DND-41 (cell line): ENCODE results near the gene MRPL1.

Source experiments
- ATAC-seq: fragments of 200-7000 bp; cut with Tn5 transposase; 3 replicates; pipeline ENCODE4 v1.9.1; 2021; ENCODE audit warnings: low read depth; ENCODE audit not compliant: insufficient read depth
- DNase-seq: peaks from one replicate; pipeline ENCODE4 v3.0.0-alpha.2; 2020
- H2AFZ ChIP-seq: 2 replicates; pipeline ENCODE4 v1.6.0; 2012; ENCODE audit warnings: low read depth, low read length
- H3K27ac ChIP-seq: 2 replicates; pipeline ENCODE4 v1.5.1; 2012; ENCODE audit warnings: low read length, inconsistent platforms
- H3K27me3 ChIP-seq: fragments of 200-600 bp; sonication (generic); 2 replicates; pipeline ENCODE4 v1.6.0; 2012; ENCODE audit warnings: low read length, mild to moderate bottlenecking, inconsistent platforms; ENCODE audit not compliant: insufficient read depth, poor library complexity
- H3K36me3 ChIP-seq: 2 replicates; pipeline ENCODE4 v1.5.1; 2012; ENCODE audit warnings: low read length, inconsistent platforms; ENCODE audit not compliant: insufficient read depth
- H3K4me1 ChIP-seq: 2 replicates; pipeline ENCODE4 v1.5.1; 2012; ENCODE audit warnings: mild to moderate bottlenecking, low read length; ENCODE audit not compliant: insufficient read depth
- H3K4me2 ChIP-seq: 2 replicates; pipeline ENCODE4 v1.6.0; 2012; ENCODE audit warnings: mild to moderate bottlenecking, moderate library complexity, low read length, inconsistent platforms; ENCODE audit not compliant: insufficient read depth
- H3K4me3 ChIP-seq, 2 experiments: fragments of 200-600 bp in 1 of 2; shearing (Covaris generic) in 1 of 2; 2 replicates each; pipeline ENCODE4 v1.5.1; 2012 to 2016; ENCODE audit warnings: inconsistent platforms in 2 of 2, low read length in 2 of 2, mild to moderate bottlenecking in 2 of 2, low read depth in 1 of 2, moderate library complexity in 1 of 2
- H3K79me2 ChIP-seq: 2 replicates; pipeline ENCODE4 v1.6.0; 2012; ENCODE audit warnings: low read length, inconsistent platforms; ENCODE audit not compliant: insufficient read depth
- H3K9ac ChIP-seq: 2 replicates; pipeline ENCODE4 v1.6.0; 2012; ENCODE audit warnings: low read depth, mild to moderate bottlenecking, inconsistent platforms, low read length, moderate library complexity
- H3K9me3 ChIP-seq: 2 replicates; pipeline ENCODE4 v1.5.1; 2012; ENCODE audit warnings: low read length, moderate library complexity, mild to moderate bottlenecking, inconsistent platforms; ENCODE audit not compliant: insufficient read depth, severe bottlenecking
- H4K20me1 ChIP-seq: 2 replicates; pipeline ENCODE4 v1.6.0; 2012; ENCODE audit warnings: low read length; ENCODE audit not compliant: insufficient read depth
- CTCF ChIP-seq: IDR thresholded peaks from 2 replicates; pipeline ENCODE4 v1.5.1; 2012; ENCODE audit warnings: borderline replicate concordance, low read length, moderate library complexity, mild to moderate bottlenecking; ENCODE audit not compliant: poor library complexity, severe bottlenecking; ENCODE audit errors: extremely low read depth
- EZH2 ChIP-seq: IDR thresholded peaks from 3 replicates; pipeline ENCODE4 v1.6.1; 2012; ENCODE audit warnings: borderline replicate concordance, low read depth, mild to moderate bottlenecking, moderate library complexity, low read length, inconsistent platforms; ENCODE audit not compliant: severe bottlenecking

Gene MRPL1

GRCh38 chr4:77862478-77863216 is at the start of gene MRPL1:
MRPL1 (plus strand) TSS chr4:77862830; CDS start chr4:77862849, 19 bp downstream.
- peak within 1 kb of the TSS; percentile 97 for H2AFZ ChIP-seq
- peaks cover 8% of the 10 kb centered on the region for H3K36me3 ChIP-seq
- peak within 1 kb of the TSS; percentile 92 for H3K27ac ChIP-seq
- TF ChIP-seq CTCF (peak; percentile 33), EZH2 (no peak)
- no peaks in the 10 kb centered on the region for H3K27me3 ChIP-seq
- DNase-seq (peak; percentile 92), ATAC-seq (peak; percentile 91)
- H3K9me3 ChIP-seq = no peaks in the 10 kb centered on the region
- peaks cover 35% of the 10 kb centered on the region for H3K4me1 ChIP-seq
- H3K9ac ChIP-seq = peak within 1 kb of the TSS; percentile 77
- no peaks in the 10 kb centered on the region for H4K20me1 ChIP-seq
- peak within 1 kb of the TSS; percentile 72 for H3K4me2 ChIP-seq
- peaks cover 47% of the 10 kb centered on the region for H3K79me2 ChIP-seq
- H3K4me3 ChIP-seq = peak within 1 kb of the TSS; percentile 94

GRCh38 chr4:77815636-77816035 is 47.0 kb upstream of the MRPL1 start:
- peak; percentile 68 for DNase-seq
- Histone ChIP-seq H3K36me3 (peaks cover 13% of the 10 kb centered on the region), H3K4me3 (peak overlapping the region in 1 of 2 experiments; percentile 44; a peak in 3 of 4 replicates), H2AFZ (no peak overlapping the region), H4K20me1 (peaks cover 39% of the 10 kb centered on the region), H3K79me2 (peaks cover 95% of the 10 kb centered on the region), H3K4me1 (peaks cover 49% of the 10 kb centered on the region), H3K27me3 (no peaks in the 10 kb centered on the region), H3K27ac (peak overlapping the region; percentile 92), H3K9ac (peak overlapping the region; percentile 43), H3K9me3 (no peaks in the 10 kb centered on the region), H3K4me2 (peak overlapping the region; percentile 65)
- ATAC-seq = peak; percentile 44
- TF ChIP-seq CTCF (no peak), EZH2 (no peak)

GRCh38 chr4:77816546-77816945 is 46.1 kb upstream of the MRPL1 start:
- ATAC-seq (no peak), DNase-seq (no peak)
- H3K4me1 ChIP-seq = peaks cover 56% of the 10 kb centered on the region
- no peak overlapping the region for H2AFZ ChIP-seq
- no peaks in the 10 kb centered on the region for H3K27me3 ChIP-seq
- H3K79me2 ChIP-seq = peaks cover 95% of the 10 kb centered on the region
- H3K4me3 ChIP-seq = peak overlapping the region in 1 of 2 experiments; percentile 26; a peak in 1 of 4 replicates
- peak overlapping the region; percentile 92 for H3K27ac ChIP-seq
- H4K20me1 ChIP-seq = peaks cover 31% of the 10 kb centered on the region
- peaks cover 8% of the 10 kb centered on the region for H3K36me3 ChIP-seq
- peak overlapping the region; percentile 65 for H3K4me2 ChIP-seq
- no peak for TF ChIP-seq CTCF
- peak overlapping the region; percentile 43 for H3K9ac ChIP-seq
- no peaks in the 10 kb centered on the region for H3K9me3 ChIP-seq
